HG02678 (cell line): ENCODE results near the gene PRRC2A.

Experiments
- ATAC-seq: cut with Tn5 transposase; IDR thresholded peaks from one replicate; pipeline ENCODE4 v1.9.1; 2021; ENCODE audit warnings: mild to moderate bottlenecking, moderate library complexity; ENCODE audit not compliant: unreplicated experiment

The PRRC2A gene

DNA sequence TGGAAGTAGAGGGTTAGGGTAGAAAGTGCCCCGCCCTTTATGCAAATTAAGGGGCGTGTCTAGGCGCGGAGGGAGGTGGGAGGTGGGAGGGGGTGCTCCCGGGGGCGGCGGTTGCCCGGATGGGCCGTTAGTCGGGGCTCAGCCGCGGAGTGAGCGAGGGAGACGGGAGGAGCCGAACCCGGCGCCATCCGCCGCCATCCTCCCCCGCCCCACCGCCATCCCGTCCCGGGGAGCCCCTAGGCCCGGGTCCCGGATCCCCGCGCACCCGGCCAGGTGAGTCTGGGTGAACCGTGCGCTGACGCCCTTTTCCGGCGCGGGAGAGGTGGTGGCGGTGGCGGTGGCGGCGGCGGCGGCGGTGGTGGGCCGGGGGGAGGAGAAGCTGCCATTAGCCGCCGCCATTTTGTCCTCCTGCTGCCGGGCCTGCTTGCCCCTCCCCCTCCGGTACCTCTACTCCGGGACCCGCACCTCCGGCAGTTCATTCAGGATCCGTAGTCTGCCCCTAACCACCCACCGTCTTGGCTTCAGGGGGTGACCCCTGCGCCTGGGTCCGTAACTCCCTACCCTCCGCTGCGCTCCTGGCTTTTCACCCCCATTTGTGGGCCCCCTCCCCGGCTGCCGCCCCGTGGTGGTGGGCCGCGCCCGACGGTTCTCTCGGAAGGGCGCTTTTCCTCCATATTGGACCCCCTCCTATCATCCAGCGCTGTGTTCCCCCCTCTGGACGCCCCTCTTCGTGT lies at the start of gene PRRC2A:
TSS of gene PRRC2A (plus strand) at position 130 of the 734 bp plus-strand sequence. CDS start 2,075 bp downstream, outside the sequence.
- peak; percentile 33 for ATAC-seq

DNA sequence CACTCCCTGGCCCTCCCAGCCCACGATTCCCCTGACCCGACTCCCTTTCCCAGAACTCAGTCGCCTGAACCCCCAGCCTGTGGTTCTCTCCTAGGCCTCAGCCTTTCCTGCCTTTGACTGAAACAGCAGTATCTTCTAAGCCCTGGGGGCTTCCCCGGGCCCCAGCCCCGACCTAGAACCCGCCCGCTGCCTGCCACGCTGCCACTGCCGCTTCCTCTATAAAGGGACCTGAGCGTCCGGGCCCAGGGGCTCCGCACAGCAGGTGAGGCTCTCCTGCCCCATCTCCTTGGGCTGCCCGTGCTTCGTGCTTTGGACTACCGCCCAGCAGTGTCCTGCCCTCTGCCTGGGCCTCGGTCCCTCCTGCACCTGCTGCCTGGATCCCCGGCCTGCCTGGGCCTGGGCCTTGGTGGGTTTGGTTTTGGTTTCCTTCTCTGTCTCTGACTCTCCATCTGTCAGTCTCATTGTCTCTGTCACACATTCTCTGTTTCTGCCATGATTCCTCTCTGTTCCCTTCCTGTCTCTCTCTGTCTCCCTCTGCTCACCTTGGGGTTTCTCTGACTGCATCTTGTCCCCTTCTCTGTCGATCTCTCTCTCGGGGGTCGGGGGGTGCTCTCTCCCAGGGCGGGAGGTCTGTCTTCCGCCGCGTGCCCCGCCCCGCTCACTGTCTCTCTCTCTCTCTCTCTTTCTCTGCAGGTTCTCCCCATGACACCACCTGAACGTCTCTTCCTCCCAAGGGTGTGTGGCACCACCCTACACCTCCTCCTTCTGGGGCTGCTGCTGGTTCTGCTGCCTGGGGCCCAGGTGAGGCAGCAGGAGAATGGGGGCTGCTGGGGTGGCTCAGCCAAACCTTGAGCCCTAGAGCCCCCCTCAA lies 48.2 kb upstream of the PRRC2A start, which contains the start of gene LTA:
TSS of gene LTA (plus strand) at position 249 of the 871 bp plus-strand sequence. CDS start at position 703, 454 bp downstream.
- no peak for ATAC-seq

DNA sequence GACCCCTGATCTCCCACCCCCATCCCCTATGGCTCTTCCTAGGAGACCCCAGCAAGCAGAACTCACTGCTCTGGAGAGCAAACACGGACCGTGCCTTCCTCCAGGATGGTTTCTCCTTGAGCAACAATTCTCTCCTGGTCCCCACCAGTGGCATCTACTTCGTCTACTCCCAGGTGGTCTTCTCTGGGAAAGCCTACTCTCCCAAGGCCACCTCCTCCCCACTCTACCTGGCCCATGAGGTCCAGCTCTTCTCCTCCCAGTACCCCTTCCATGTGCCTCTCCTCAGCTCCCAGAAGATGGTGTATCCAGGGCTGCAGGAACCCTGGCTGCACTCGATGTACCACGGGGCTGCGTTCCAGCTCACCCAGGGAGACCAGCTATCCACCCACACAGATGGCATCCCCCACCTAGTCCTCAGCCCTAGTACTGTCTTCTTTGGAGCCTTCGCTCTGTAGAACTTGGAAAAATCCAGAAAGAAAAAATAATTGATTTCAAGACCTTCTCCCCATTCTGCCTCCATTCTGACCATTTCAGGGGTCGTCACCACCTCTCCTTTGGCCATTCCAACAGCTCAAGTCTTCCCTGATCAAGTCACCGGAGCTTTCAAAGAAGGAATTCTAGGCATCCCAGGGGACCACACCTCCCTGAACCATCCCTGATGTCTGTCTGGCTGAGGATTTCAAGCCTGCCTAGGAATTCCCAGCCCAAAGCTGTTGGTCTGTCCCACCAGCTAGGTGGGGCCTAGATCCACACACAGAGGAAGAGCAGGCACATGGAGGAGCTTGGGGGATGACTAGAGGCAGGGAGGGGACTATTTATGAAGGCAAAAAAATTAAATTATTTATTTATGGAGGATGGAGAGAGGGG lies 47.0 kb upstream of the PRRC2A start:
- no peak for ATAC-seq

DNA sequence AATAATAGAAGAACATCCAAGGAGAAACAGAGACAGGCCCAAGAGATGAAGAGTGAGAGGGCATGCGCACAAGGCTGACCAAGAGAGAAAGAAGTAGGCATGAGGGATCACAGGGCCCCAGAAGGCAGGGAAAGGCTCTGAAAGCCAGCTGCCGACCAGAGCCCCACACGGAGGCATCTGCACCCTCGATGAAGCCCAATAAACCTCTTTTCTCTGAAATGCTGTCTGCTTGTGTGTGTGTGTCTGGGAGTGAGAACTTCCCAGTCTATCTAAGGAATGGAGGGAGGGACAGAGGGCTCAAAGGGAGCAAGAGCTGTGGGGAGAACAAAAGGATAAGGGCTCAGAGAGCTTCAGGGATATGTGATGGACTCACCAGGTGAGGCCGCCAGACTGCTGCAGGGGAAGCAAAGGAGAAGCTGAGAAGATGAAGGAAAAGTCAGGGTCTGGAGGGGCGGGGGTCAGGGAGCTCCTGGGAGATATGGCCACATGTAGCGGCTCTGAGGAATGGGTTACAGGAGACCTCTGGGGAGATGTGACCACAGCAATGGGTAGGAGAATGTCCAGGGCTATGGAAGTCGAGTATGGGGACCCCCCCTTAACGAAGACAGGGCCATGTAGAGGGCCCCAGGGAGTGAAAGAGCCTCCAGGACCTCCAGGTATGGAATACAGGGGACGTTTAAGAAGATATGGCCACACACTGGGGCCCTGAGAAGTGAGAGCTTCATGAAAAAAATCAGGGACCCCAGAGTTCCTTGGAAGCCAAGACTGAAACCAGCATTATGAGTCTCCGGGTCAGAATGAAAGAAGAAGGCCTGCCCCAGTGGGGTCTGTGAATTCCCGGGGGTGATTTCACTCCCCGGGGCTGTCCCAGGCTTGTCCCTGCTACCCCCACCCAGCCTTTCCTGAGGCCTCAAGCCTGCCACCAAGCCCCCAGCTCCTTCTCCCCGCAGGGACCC lies 46.1 kb upstream of the PRRC2A start:
- ATAC-seq: no peak

DNA sequence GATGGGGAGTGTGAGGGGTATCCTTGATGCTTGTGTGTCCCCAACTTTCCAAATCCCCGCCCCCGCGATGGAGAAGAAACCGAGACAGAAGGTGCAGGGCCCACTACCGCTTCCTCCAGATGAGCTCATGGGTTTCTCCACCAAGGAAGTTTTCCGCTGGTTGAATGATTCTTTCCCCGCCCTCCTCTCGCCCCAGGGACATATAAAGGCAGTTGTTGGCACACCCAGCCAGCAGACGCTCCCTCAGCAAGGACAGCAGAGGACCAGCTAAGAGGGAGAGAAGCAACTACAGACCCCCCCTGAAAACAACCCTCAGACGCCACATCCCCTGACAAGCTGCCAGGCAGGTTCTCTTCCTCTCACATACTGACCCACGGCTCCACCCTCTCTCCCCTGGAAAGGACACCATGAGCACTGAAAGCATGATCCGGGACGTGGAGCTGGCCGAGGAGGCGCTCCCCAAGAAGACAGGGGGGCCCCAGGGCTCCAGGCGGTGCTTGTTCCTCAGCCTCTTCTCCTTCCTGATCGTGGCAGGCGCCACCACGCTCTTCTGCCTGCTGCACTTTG lies 45.1 kb upstream of the PRRC2A start, which contains the start of gene TNF:
TSS of gene TNF (plus strand) at position 231 of the 567 bp plus-strand sequence. CDS start at position 408, 177 bp downstream.
- no peak for ATAC-seq

DNA sequence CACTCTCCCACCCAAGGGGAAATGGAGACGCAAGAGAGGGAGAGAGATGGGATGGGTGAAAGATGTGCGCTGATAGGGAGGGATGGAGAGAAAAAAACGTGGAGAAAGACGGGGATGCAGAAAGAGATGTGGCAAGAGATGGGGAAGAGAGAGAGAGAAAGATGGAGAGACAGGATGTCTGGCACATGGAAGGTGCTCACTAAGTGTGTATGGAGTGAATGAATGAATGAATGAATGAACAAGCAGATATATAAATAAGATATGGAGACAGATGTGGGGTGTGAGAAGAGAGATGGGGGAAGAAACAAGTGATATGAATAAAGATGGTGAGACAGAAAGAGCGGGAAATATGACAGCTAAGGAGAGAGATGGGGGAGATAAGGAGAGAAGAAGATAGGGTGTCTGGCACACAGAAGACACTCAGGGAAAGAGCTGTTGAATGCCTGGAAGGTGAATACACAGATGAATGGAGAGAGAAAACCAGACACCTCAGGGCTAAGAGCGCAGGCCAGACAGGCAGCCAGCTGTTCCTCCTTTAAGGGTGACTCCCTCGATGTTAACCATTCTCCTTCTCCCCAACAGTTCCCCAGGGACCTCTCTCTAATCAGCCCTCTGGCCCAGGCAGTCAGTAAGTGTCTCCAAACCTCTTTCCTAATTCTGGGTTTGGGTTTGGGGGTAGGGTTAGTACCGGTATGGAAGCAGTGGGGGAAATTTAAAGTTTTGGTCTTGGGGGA lies 44.4 kb upstream of the PRRC2A start:
- ATAC-seq: no peak

DNA sequence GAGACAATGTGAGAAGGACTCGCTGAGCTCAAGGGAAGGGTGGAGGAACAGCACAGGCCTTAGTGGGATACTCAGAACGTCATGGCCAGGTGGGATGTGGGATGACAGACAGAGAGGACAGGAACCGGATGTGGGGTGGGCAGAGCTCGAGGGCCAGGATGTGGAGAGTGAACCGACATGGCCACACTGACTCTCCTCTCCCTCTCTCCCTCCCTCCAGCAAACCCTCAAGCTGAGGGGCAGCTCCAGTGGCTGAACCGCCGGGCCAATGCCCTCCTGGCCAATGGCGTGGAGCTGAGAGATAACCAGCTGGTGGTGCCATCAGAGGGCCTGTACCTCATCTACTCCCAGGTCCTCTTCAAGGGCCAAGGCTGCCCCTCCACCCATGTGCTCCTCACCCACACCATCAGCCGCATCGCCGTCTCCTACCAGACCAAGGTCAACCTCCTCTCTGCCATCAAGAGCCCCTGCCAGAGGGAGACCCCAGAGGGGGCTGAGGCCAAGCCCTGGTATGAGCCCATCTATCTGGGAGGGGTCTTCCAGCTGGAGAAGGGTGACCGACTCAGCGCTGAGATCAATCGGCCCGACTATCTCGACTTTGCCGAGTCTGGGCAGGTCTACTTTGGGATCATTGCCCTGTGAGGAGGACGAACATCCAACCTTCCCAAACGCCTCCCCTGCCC lies 43.5 kb upstream of the PRRC2A start:
- no peak for ATAC-seq

DNA sequence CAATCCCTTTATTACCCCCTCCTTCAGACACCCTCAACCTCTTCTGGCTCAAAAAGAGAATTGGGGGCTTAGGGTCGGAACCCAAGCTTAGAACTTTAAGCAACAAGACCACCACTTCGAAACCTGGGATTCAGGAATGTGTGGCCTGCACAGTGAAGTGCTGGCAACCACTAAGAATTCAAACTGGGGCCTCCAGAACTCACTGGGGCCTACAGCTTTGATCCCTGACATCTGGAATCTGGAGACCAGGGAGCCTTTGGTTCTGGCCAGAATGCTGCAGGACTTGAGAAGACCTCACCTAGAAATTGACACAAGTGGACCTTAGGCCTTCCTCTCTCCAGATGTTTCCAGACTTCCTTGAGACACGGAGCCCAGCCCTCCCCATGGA lies 42.9 kb upstream of the PRRC2A start:
- no peak for ATAC-seq

DNA sequence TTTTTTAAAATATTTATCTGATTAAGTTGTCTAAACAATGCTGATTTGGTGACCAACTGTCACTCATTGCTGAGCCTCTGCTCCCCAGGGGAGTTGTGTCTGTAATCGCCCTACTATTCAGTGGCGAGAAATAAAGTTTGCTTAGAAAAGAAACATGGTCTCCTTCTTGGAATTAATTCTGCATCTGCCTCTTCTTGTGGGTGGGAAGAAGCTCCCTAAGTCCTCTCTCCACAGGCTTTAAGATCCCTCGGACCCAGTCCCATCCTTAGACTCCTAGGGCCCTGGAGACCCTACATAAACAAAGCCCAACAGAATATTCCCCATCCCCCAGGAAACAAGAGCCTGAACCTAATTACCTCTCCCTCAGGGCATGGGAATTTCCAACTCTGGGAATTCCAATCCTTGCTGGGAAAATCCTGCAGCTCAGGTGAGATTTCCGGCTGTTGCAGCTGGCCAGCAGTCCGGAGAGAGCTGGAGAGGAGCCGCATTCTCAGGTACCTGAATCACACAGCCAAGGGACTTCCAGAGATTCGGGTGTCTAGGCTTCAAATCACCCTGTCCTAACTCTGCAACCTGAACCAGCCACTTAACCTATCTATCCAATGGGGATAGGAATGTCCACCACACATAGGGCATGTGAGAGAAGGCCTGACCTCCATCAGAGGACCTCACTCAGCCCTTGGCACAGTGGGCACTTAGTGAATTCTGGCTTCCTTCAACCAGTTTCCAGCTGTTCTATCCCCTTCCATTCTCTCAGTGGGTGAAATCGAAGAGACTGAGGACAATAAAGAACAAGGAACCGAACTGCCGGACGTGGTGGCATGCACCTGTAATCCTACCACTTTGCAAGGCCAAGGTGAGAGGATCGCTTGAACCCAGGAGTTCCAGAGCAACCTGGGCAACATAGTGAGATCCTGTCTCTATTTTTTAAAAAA lies 42.1 kb upstream of the PRRC2A start:
- no peak for ATAC-seq

DNA sequence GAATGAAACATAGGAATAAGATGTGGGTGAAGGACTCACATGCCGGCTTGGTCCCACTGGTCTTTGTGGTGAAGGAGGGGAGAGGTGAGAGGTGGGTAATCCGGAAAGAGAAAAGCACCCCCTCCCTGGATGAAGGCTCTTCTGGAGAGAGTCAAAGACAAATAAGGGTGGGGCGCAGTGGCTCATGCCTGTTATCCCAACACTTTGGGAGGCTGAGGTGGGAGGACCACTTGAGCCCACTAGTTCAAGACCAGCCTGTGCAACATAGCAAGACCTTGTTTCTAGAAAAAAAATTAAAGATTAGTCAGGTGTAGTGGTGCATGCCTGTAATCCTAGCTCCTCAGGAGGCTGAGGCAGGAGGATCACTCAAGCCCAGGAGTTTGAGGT lies 41.4 kb upstream of the PRRC2A start:
- no peak for ATAC-seq

DNA sequence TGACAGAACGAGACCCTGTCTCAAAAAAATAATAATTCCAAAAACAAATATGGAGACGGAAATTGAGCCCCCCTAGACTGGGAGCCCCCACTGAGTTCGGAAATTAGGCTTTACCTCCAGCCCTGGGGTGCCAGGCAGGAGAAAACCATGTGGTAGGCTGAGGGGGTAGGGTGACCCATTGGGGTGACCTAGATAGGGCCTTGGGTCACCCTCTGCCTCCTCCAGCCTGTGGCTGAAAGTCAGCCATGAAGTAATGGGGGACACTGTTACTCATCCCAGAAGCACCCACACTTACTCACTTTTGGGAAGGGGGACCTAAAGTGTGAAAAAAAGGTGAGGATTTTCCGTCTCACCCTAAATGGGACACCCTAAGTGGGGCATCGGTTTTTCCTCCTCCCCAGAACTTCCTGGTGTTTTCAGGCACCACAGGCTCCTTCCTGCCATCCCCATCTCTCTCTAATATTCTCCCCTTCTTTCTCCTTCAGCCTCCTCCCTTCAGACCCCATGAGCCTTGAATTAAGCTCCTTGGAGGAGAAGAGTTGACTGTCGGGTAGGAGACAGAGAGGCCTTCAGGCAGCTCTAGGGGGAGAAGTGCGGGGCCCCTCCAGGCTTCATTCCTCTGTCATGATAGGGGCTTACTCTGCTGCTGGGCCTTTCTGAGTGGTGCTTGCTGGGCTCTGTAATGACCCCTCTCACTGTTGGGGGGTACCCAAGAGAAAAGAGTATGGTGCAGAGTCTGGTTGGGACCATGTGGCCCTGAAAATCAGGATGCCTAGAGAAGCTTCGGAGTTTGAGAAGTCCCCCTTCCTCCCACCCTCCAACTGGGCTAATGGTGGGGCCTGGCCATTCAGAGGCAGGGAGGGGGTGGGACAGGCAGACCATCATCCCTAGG lies 40.7 kb upstream of the PRRC2A start:
- no peak for ATAC-seq

DNA sequence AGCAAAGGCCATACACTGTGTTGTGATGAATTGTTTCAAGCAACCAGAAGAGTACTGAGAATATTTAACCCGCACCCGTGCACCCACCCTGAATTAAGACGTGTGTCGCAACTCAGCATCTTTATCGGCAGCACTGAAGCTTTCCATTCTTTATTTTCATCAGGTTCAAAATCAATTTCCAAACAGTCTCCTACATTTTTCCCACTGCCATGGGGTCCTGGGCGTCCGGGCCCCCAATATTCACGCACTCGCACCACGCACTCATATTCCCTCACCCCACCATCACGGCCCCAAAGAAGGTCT lies 40.1 kb upstream of the PRRC2A start:
- ATAC-seq: no peak

DNA sequence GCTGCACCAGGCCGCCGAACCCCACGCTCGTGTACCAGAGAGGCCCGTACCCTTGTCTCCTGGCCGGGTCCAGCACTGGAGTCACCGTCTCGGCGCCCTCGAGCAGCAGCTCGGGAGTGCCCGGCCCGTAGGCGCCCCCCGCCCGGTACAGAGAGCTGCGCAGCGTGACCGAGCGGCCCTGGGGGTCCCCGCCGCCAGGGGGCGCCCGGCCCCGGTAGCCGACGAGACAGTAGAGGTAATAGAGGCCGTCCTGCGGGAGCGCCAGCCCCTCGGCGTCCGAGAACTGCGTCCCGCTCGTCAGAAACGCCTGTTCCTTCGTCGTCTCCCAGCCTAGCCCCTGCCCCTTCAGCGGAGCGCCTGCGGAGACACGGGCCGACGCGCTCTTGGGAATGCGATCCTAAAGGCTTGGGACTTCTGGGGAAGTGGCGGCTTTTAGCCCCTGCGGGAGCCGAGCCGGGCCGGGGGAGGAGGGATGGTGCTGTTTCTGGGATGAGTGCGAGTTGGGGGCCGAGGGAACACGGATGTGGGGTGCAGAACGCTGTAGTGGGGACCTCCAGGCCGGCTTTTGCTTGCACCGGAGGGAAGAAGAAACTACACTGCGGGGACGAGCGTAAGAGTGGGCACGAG lies 39.6 kb upstream of the PRRC2A start:
- ATAC-seq: peak; percentile 65

DNA sequence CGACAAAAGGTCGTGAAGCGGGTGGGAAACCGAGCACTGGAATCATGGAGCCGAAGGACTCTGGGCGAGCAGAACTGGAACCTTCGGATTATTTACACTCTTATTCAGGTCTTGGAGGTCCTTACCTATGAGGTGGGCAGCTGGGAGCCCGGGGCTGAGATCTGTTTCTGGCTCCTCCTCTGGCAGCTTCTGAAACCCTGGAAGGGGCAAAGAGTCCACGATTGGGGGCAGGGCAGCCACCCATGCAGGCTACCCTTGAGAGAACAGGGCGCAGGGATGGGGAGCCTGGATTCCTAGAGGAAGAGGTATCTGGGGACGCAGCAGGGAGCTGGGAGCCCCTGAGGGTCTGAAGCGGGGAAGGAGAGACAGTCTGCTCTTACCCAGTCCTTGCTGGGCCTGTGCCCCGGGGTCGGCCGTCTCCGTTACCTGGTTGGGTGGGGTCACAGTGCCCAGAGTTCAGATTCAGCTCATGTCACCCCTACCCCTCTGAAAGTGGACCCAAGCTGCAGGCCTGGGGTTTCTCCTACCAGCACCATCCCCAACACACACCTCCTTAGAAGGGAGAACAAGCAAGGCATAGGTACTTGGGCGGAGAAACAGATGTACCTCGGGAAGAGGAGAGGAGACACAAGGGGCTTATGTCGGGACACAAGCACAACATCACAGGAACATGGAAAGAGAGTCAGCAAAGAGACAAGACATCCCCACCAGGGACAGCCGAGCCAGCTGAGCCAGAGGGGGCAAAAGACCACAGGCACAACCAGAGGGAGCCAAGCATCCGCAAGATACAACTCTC lies 38.9 kb upstream of the PRRC2A start:
- ATAC-seq: no peak

DNA sequence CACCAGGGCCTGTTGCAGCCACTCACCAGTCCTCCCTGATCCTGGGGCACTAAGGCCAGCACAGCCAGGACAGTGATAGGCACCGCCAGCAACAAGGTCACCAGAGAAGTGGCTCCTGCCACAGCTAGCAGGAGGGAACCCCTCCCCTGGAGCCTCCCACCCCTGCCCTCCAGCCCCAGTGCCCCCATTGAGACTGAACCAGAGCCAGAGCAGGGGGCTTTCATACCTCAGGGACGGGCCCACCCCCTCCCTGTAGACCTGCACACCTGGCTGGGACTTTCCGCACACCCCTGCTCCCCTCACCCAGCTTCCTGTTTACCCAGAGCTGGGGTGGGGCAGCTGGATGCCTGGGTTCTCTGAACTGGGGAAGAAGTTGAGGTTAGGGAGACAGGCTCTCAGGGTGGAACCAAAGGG lies 38.3 kb upstream of the PRRC2A start, which contains the start of gene LTB:
TSS of gene LTB (minus strand) at position 195 of the 414 bp plus-strand sequence. CDS start at position 188, 7 bp downstream.
- ATAC-seq: no peak
